GM12865 (cell line): ENCODE measurements around the gene PTPN23.

ENCODE experiments used
- DNase-seq: peaks from one replicate; pipeline ENCODE4 v3.0.0; 2010; ENCODE audit warnings: low read depth
- H3K4me3 ChIP-seq: 2 replicates; pipeline ENCODE4 v1.5.1; 2011; ENCODE audit warnings: mild to moderate bottlenecking, low read depth, low read length, control low read depth
- TF ChIP-seq, protein P1 (sequence below): IDR thresholded peaks from 2 replicates; pipeline ENCODE4 v1.5.1; 2011; ENCODE audit warnings: low read length, control low read depth, low read depth, inconsistent platforms; ENCODE audit not compliant: insufficient read depth; ENCODE audit errors: missing control alignments

Gene PTPN23

DNA sequence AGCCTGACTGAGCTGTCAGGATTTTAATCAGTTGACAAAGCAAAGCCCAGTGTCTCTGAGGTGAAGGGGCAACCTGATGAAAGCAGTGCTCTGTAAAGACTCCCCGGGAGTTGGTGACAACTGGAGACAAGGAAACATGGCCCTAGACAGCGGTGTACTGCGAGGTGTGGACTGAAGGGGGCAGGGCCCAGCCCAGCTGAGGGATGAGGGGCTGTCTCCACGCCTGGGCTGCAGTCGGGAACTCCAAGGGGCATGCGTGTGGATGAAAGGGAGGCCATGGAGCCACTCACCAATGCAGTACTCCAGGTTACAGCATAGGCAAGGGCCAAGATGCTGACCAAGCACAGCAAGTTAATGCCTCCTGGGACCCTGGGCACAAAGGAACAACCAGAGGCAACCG lies 49.8 kb downstream of the PTPN23 start:
- no peak for DNase-seq
- TF ChIP-seq, protein P1, sequence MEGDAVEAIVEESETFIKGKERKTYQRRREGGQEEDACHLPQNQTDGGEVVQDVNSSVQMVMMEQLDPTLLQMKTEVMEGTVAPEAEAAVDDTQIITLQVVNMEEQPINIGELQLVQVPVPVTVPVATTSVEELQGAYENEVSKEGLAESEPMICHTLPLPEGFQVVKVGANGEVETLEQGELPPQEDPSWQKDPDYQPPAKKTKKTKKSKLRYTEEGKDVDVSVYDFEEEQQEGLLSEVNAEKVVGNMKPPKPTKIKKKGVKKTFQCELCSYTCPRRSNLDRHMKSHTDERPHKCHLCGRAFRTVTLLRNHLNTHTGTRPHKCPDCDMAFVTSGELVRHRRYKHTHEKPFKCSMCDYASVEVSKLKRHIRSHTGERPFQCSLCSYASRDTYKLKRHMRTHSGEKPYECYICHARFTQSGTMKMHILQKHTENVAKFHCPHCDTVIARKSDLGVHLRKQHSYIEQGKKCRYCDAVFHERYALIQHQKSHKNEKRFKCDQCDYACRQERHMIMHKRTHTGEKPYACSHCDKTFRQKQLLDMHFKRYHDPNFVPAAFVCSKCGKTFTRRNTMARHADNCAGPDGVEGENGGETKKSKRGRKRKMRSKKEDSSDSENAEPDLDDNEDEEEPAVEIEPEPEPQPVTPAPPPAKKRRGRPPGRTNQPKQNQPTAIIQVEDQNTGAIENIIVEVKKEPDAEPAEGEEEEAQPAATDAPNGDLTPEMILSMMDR, result no peak
- H3K4me3 ChIP-seq, result no peak overlapping the region

DNA sequence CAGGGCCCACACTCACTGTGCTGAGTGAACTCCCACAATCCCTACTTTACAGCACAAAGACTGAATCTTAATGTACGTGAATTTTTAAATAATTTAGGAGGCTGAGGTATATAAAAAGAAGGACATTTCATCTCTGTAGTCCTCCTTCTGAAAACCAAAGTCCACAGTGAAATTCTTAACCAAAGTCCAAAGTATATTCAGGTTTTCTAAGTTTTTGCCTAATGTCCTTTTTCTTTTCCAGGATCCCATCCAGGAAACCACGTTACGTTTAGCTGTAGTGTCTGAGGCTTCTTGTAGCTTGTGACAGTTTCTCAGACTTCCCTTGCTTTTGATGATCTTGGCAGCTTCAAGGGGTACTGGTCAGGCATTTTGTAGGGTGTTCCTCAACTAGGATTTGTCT lies 50.4 kb downstream of the PTPN23 start:
- DNase-seq, result no peak
- TF ChIP-seq, protein P1, result no peak
- no peak overlapping the region for H3K4me3 ChIP-seq

DNA sequence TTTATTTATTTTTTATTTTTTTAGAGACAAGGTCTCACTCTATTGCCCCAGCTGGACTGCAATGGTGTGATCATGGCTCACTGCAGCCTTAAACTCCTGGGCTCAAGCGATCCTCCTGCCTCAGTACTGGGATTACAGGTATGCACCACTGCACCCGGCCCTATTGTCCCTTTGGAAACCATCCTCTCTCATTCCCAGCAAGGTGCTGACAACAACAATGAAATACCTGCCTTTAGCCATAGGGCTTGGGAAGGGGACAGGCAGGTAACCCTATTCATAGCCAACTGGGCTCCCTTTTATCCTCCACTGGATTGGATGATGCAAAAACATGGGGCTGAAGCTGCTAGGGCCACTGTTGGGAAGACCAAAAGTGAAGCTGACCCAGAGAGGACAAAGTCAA lies 51.9 kb downstream of the PTPN23 start:
- TF ChIP-seq, protein P1, result no peak
- no peak for DNase-seq
- H3K4me3 ChIP-seq, result no peak overlapping the region

DNA sequence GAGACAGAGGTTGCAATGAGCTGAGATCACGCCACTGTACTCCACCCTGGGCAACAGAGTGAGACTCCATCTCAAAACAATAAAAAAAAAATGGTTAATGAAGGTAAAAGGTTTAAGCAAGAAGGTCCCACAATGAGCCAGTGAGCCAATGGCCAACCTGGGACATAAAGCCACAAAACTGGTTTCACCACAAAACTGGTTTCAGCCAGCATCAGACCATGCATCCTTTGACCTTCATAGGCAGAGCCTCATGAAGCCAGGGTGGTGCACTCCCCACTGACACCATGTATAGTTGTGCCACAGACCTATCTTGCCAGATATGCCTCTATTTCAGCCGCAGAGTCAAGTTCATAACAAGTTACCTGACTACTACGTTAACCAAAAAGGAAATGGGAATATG lies 53.0 kb downstream of the PTPN23 start:
- no peak overlapping the region for H3K4me3 ChIP-seq
- TF ChIP-seq, protein P1, result no peak
- no peak for DNase-seq

DNA sequence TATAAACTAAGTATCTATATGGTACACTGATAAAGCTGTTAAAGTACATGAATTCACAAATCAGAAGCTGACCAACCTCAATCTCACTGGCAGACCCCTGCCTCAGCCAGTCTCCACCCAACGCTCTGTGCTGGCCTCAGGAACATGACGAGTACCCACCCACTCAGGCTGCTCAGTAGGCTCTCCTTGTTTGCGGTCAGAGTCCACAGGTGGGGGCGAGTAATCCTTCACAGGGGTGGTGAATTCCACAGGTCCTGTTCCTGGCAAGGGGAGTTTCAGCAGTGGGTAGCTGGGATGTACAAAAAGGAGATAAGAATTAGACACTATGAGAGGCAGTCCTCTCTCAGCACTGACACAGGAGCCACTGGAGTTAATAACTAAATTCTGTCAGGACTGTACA lies 54.0 kb downstream of the PTPN23 start:
- H3K4me3 ChIP-seq, result no peak overlapping the region
- TF ChIP-seq, protein P1, result no peak
- DNase-seq, result no peak

DNA sequence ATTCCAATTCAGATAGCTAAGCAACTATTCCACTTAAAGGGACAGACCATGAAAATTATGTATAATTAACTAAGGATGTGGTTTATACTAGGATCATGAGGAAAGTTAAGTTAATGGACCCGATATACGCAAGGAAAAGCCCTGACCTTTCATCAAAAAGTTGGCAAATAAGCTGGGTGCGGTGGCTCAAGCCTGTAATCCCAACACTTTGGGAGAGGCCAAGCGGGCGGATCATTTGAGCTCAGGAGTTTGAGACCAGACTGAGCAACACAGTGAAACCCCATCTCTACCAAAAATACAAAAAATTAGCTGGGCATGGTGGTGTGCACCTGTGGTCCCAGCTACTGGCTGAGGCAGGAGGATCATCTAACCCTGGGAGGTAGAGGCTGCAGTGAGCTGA lies 55.4 kb downstream of the PTPN23 start:
- no peak for DNase-seq
- H3K4me3 ChIP-seq, result no peak overlapping the region
- TF ChIP-seq, protein P1, result no peak

DNA sequence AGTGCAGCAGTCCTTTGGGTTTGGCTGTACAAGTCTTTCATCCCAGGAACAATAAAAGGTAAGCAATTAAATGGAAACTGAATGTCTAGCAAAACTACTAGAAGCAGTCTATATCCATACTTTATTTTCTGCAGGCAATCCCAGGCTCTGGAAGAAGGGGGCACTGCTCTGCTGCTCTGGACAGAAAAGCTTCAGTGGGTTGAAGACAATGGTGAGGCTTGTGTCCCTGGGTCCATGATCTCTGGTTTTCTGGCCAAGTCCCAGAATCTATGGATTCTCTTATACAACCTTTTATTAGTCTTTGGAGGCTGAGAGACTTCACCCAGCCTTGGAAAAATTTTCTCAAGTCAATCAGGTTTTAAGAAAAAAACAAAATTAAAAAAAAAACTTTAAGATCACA lies 59.3 kb downstream of the PTPN23 start:
- no peak for DNase-seq
- TF ChIP-seq, protein P1, result no peak
- H3K4me3 ChIP-seq, result no peak overlapping the region
